Measurements from ENCODE around the gene ESF1.
"Not testable (repeated sequence)": the region's sequence is repeated elsewhere in the genome, so short reads cannot be mapped to it uniquely, and the experiment has no call there.

Gene ESF1

DNA sequence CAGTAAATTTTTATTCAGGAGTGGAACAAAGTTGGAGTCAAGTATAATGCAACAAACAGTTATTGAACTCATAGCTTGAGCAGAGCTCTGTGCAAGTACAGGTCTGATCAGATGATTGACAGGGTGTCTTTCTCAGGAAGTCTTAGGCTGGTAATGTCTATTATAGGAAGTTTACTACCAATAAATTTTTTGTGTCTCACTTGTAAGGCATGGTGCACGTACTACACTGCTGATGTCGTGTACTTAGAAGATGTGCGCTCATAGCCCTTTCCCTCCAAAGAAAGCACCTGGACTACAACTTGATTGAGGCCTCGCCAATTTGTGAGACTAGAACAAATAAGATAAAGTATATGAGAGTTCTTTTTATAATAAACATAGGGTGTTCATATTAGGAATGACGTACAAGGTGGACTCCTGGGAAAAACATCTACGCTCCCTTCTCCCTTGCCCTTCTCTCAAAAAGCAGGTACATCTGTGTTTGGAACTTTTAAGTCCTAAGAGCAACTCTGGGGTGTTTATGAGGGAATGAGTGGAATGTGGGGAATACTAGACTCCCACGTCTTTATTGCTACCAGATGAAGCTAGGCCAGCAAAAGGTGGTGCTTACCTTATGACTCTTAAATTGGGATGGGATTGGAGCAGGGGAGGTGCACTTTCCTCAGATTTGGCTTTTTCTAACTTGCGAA, 1.6 kb upstream of the ESF1 start:
- DNase-seq, result no peak

DNA sequence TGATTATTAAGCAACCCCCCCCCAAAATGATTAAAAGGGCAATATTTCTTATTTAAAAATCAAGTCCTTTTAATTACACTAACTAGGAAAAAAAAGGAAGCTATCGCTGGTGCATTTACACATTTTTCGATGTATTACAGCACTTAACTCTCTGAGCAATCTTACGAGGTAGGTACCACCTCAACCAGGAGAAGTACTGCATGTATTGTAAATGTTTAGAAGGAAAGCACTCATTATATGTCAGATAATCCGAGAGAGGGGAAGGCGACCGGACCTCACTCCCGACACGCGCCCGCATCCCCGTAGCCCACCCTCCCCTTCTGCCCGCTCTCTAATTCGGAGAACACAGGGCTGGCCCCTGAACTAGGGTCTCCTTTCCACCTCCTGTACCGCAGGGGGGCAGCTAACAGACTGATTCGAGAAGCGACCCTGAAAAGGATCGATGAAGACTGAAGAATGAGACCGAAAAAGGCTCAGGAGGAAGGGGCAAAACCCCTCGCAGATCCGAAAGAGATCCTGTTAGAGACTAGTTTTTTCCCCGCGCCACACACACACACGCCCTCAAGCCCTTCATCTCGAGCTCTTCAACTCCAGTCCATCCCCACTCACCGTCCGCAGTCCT, 337 bp downstream of the ESF1 start:
- no peak for DNase-seq

GRCh38 chr20:13783528-13783927, 1.2 kb downstream of the ESF1 start:
- no peak for DNase-seq

DNA sequence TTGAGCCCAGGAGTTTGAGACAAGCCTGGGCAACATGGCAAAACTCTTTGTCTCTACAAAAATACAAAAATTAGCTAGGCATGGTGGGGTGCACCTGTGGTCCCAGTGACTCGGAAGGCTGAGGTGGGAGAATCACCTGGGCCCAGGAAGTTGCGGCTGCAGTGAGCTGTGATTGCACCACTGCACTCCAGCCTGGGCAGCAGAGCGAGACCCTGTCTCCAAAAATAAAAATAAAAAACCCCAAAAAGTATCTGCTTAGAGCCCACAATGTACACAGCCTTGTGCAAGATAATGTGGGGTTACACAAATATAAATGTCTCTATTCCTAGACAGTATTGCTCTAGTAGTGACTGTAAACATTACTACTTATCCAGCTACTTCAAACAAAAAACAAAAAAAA, 5.9 kb downstream of the ESF1 start:
- DNase-seq, result no peak

- no peak for DNase-seq
These were observed 7.5 kb downstream of the ESF1 start for GRCh38 chr20:13777171-13777601.

GRCh38 chr20:13775867-13776266, 8.9 kb downstream of the ESF1 start:
- DNase-seq, result no peak

GRCh38 chr20:13772529-13772928, 12.2 kb downstream of the ESF1 start:
- DNase-seq, result no peak

DNA sequence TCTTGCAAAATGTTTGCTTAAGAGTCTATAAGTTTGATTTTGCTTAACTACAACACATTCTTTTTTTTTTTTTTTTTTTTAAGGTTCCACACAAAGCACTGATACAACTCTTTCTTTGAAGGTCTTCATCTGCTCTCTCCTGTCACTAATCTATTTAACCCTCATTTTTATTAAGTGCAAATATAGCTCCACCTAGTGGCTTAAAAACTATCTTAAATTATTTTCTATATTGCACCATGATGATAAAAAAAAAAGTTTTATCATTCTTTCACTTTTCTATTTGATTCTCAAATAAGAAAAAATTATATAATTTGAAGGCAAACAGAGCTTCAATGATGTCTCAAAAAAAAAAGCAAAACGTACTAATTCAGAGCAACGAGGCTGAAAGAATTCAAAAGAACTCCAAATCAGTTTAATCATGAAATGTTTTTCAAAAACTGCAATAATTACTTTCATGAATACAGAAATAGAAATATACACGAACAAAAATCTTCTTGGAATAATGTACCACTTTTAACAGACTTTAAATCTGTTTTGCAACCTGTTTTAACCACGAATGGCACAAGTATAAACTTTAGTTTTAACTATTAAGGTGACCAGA, 12.8 kb downstream of the ESF1 start:
- no peak for DNase-seq

DNA sequence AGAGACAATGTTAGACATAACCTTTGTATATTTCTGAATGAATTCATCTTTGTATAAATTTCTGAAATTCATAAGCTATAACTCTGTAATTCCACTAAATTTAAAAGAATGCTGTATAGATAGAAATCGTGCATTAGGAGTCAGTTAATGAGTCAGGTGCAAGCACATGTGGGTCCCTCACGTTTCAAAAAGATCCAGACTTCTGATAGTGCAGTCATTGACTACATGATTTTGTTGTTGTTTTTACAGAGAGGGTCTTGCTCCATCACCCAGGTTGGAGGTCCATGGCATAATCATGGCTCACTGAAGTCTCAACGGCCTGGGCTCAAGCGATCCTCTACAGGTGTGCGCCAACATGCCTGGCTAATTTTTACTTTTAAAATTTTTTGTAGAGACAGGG, 14.6 kb downstream of the ESF1 start:
- DNase-seq, result no peak

DNA sequence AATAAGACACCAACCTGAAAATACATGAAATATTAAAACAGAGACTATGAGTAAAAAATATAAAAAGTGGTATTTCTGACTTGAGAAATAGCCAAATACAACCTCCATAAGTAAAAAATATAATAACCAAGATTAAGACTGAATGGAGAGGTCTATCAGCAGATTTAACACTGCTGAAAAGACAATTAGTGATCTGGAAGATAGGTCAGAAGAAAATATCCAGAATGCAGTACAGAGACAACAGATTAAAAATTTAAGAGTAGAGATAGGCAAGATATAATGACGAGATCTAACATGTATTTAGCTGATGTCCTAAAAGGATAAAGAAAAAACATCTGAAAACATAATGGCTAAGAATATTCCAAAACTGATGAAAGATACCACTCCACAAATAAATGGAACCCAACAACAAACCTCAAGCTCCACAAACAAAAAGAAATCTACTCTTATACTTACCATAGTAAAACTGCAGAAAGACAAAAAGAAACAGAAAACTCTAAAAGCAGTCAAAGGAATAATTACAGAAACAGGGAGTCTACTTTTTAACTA, 18.8 kb downstream of the ESF1 start:
- DNase-seq, result no peak

- DNase-seq, result no peak
These were observed 19.4 kb downstream of the ESF1 start for GRCh38 chr20:13765299-13765698.

DNA sequence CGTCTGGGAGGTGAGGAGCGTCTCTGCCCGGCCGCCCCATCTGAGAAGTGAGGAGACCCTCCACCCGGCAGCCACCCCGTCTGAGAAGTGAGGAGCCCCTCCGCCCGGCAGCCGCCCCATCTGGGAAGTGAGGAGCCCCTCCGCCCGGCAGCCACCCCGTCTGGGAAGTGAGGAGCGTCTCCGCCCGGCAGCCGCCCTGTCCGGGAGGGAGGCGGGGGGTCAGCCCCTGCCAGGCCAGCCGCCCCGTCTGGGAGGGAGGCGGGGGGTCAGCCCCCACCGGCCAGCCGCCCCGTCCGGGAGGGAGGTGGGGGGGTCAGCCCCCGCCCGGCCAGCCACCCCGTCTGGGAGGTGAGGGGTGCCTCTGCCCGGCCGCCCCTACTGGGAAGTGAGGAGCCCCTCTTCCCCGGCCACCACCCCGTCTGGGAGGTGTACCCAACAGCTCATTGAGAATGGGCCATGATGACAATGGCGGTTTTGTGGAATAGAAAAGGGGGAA, 24.2 kb downstream of the ESF1 start:
- not testable (repeated sequence) for DNase-seq

DNA sequence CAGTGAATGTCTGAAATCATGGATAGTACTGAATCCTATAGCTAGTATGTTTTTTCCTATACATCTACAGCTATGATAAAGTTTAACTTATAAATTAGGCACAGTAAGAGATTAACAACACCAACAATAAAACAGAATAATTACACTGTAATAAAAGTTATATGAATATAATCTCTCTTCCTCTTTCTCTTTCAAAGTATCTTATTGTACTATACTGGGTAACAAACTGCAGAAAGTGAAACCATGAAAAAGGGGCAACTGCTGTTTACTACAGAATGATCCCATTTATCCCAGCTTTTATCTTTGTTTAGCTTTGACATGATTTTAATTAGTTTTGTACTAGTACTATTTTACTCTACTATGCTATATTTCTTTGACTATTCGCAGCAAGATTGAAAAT, 25.8 kb downstream of the ESF1 start:
- DNase-seq, result no peak

GRCh38 chr20:13756551-13756950, 28.2 kb downstream of the ESF1 start:
- DNase-seq, result no peak

GRCh38 chr20:13755809-13756208, 28.9 kb downstream of the ESF1 start:
- no peak for DNase-seq

- DNase-seq, result no peak
These were observed 31.2 kb downstream of the ESF1 start for GRCh38 chr20:13753436-13754036.

GRCh38 chr20:13749811-13750210, 34.9 kb downstream of the ESF1 start:
- no peak for DNase-seq

GRCh38 chr20:13745784-13746183, 38.9 kb downstream of the ESF1 start:
- no peak for DNase-seq

GRCh38 chr20:13744352-13744751, 40.4 kb downstream of the ESF1 start:
- no peak for DNase-seq

- no peak for DNase-seq
These were observed 42.8 kb downstream of the ESF1 start for GRCh38 chr20:13741879-13742278.

GRCh38 chr20:13739731-13740649, 44.7 kb downstream of the ESF1 start:
- DNase-seq, result no peak

DNA sequence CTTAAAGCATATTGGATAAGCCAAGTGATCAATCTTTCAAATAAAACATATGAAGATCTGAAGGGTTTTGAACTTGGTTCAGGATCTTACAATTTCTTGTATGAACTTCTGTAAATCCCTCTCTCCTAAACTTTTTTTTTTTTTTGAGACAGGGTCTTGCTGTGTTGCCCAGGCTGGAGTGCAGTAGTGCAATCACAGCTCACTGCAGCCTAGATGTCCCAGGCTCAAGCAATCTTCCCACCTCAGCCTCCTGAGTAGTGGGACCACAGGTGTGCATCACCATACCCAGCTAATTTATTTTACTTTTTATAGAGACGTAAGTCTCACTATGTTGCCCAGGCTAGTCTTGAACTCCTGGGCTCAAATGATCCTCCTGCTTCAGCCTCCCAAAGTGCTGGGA, 46.5 kb downstream of the ESF1 start:
- DNase-seq, result not testable (repeated sequence)

All from NCI-H2107 (cell line).